GM19351 (cell line): ENCODE data around the gene POLRMT.
"Not testable (repeated sequence)": the region's sequence is repeated elsewhere in the genome, so short reads cannot be mapped to it uniquely, and the experiment has no call there.

Experiments used
- ATAC-seq: cut with Tn5 transposase; IDR thresholded peaks from one replicate; pipeline ENCODE4 v1.9.1; 2021; ENCODE audit warnings: mild to moderate bottlenecking, moderate library complexity; ENCODE audit not compliant: unreplicated experiment

The POLRMT gene

GRCh38 chr19:629961-630714 lies 3.2 kb downstream of the POLRMT start:
- ATAC-seq = no peak

GRCh38 chr19:629515-629914 lies 3.8 kb downstream of the POLRMT start:
- ATAC-seq = not testable (repeated sequence)

- no peak for ATAC-seq
Measured at GRCh38 chr19:628168-628567, 5.2 kb downstream of the POLRMT start.

- ATAC-seq = not testable (repeated sequence)
Measured at GRCh38 chr19:626566-626965, 6.8 kb downstream of the POLRMT start.

GRCh38 chr19:625257-625656 lies 8.1 kb downstream of the POLRMT start:
- no peak for ATAC-seq

- no peak for ATAC-seq
Measured at GRCh38 chr19:624433-625109, 8.8 kb downstream of the POLRMT start.

GRCh38 chr19:623974-624373 lies 9.4 kb downstream of the POLRMT start:
- no peak for ATAC-seq

GRCh38 chr19:623175-623916 lies 10.0 kb downstream of the POLRMT start:
- no peak for ATAC-seq

- ATAC-seq = no peak
Measured at GRCh38 chr19:622666-623065, 10.7 kb downstream of the POLRMT start.

- ATAC-seq = no peak
Measured at GRCh38 chr19:621819-622218, 11.5 kb downstream of the POLRMT start.

- ATAC-seq = not testable (repeated sequence)
Measured at GRCh38 chr19:621191-621590, 12.1 kb downstream of the POLRMT start.

- ATAC-seq = no peak
Measured at GRCh38 chr19:620166-620862, 13.0 kb downstream of the POLRMT start.

GRCh38 chr19:619286-620002 lies 13.9 kb downstream of the POLRMT start:
- ATAC-seq = no peak

- ATAC-seq = no peak
Measured at GRCh38 chr19:618674-619285, 14.6 kb downstream of the POLRMT start.

GRCh38 chr19:618247-618619 lies 15.1 kb downstream of the POLRMT start:
- no peak for ATAC-seq

- no peak for ATAC-seq
Measured at GRCh38 chr19:617551-618246, 15.6 kb downstream of the POLRMT start.

- ATAC-seq = no peak
Measured at GRCh38 chr19:616747-617526, 16.4 kb downstream of the POLRMT start.

GRCh38 chr19:616062-616700 lies 17.2 kb downstream of the POLRMT start:
- no peak for ATAC-seq
